Trophoblast cell (in vitro differentiated cells and primary cell): Measurements from ENCODE around the gene CPTP.

Experiments used
- DNase-seq, 2 donors: peaks; one replicate each; pipeline ENCODE4 v3.0.0-alpha.2; 2016
- H2AFZ ChIP-seq: 2 replicates; pipeline ENCODE4 v1.6.1; 2013; ENCODE audit warnings: low read length, moderate library complexity, mild to moderate bottlenecking; ENCODE audit not compliant: insufficient read depth, poor library complexity
- H2AK5ac ChIP-seq: 2 replicates; pipeline ENCODE4 v1.6.1; 2013; ENCODE audit warnings: mild to moderate bottlenecking, low read length
- H2BK120ac ChIP-seq: 2 replicates; pipeline ENCODE4 v1.6.1; 2013; ENCODE audit warnings: low read length, mild to moderate bottlenecking, moderate library complexity; ENCODE audit not compliant: insufficient read depth, poor library complexity
- H2BK12ac ChIP-seq: 2 replicates; pipeline ENCODE4 v1.6.1; 2013; ENCODE audit warnings: mild to moderate bottlenecking, low read length, moderate library complexity
- H2BK5ac ChIP-seq: 2 replicates; pipeline ENCODE4 v1.6.1; 2013; ENCODE audit warnings: low read length, low read depth, moderate library complexity, mild to moderate bottlenecking; ENCODE audit not compliant: poor library complexity
- H3K14ac ChIP-seq: 2 replicates; pipeline ENCODE4 v1.6.1; 2013; ENCODE audit warnings: mild to moderate bottlenecking, low read length
- H3K18ac ChIP-seq: 2 replicates; pipeline ENCODE4 v1.6.1; 2013; ENCODE audit warnings: mild to moderate bottlenecking, low read length
- H3K23ac ChIP-seq: 2 replicates; pipeline ENCODE4 v1.6.1; 2013; ENCODE audit warnings: low read length
- H3K27ac ChIP-seq: 2 replicates; pipeline ENCODE4 v1.5.1; 2013; ENCODE audit warnings: low read depth, mild to moderate bottlenecking, inconsistent platforms, low read length, moderate library complexity
- H3K27me3 ChIP-seq: 2 replicates; pipeline ENCODE4 v1.6.1; 2013; ENCODE audit warnings: inconsistent platforms, mild to moderate bottlenecking, low read length, moderate library complexity; ENCODE audit not compliant: insufficient read depth
- H3K36me3 ChIP-seq, 2 experiments: 1 replicate in 1 of 2; 2 replicates in 1 of 2; pipeline ENCODE4 v1.6.1; 2013; ENCODE audit warnings: low read length in 2 of 2, mild to moderate bottlenecking in 2 of 2, moderate library complexity in 1 of 2; ENCODE audit not compliant: insufficient read depth in 2 of 2, control insufficient read depth in 1 of 2
- H3K4ac ChIP-seq: 2 replicates; pipeline ENCODE4 v1.6.1; 2013; ENCODE audit warnings: low read depth, mild to moderate bottlenecking, low read length, moderate library complexity
- H3K4me1 ChIP-seq, 2 experiments: 1 replicate in 1 of 2; 2 replicates in 1 of 2; pipeline ENCODE4 v1.6.1; 2013; ENCODE audit warnings: low read length in 2 of 2, mild to moderate bottlenecking in 2 of 2, moderate library complexity in 1 of 2; ENCODE audit not compliant: insufficient read depth in 2 of 2, control insufficient read depth in 1 of 2
- H3K4me2 ChIP-seq: 2 replicates; pipeline ENCODE4 v1.6.1; 2013; ENCODE audit warnings: inconsistent platforms, mild to moderate bottlenecking, low read length, moderate library complexity
- H3K4me3 ChIP-seq: 2 replicates; pipeline ENCODE4 v1.5.1; 2013; ENCODE audit warnings: mild to moderate bottlenecking, low read depth, low read length, inconsistent platforms
- H3K79me1 ChIP-seq: one replicate; pipeline ENCODE4 v1.6.1; 2013; ENCODE audit warnings: low read length
- H3K79me2 ChIP-seq: 2 replicates; pipeline ENCODE4 v1.6.1; 2013; ENCODE audit warnings: low read length, mild to moderate bottlenecking; ENCODE audit not compliant: control insufficient read depth, insufficient read depth, poor library complexity
- H3K9ac ChIP-seq: 2 replicates; pipeline ENCODE4 v1.6.1; 2013; ENCODE audit warnings: mild to moderate bottlenecking, low read length
- H3K9me3 ChIP-seq: 2 replicates; pipeline ENCODE4 v1.6.1; 2013; ENCODE audit warnings: low read depth, mild to moderate bottlenecking, control low read depth, inconsistent platforms, low read length; ENCODE audit not compliant: insufficient read depth
- H4K12ac ChIP-seq: 2 replicates; pipeline ENCODE4 v1.6.1; 2013; ENCODE audit warnings: low read depth, mild to moderate bottlenecking, low read length, moderate library complexity
- H4K8ac ChIP-seq: 2 replicates; pipeline ENCODE4 v1.6.1; 2013; ENCODE audit warnings: low read depth, mild to moderate bottlenecking, low read length, moderate library complexity
- H4K91ac ChIP-seq: one replicate; pipeline ENCODE4 v1.6.1; 2013; ENCODE audit warnings: low read depth, mild to moderate bottlenecking, low read length, moderate library complexity
- WGBS: extraction: QIAGEN DNeasy Blood & Tissue Kit; methylation state at CpG from one replicate; pipeline ENCODE4 v1.1.7; 2013; ENCODE audit warnings: missing lambda C conversion rate; ENCODE audit not compliant: insufficient read length, insufficient coverage; ENCODE audit errors: extremely low coverage; 5-methylcytosine and 5-hydroxymethylcytosine counted together

The CPTP gene

GRCh38 chr1:1335283-1335682 is 10.7 kb downstream of the CPTP start:
- Histone ChIP-seq H3K23ac (no peak overlapping the region), H3K4ac (no peak overlapping the region), H3K36me3 (peaks cover 49 to 50% of the 10 kb centered on the region in 2 experiments), H2AFZ (no peak overlapping the region), H4K91ac (no peak overlapping the region), H2BK120ac (no peak overlapping the region), H3K9me3 (peaks cover 7% of the 10 kb centered on the region), H2AK5ac (no peak overlapping the region), H3K79me1 (no peaks in the 10 kb centered on the region), H2BK5ac (no peak overlapping the region), H3K4me3 (no peak overlapping the region), H3K4me1 (no peaks in the 10 kb centered on the region), H3K14ac (no peak overlapping the region), H4K8ac (no peak overlapping the region), H3K27me3 (no peaks in the 10 kb centered on the region), H2BK12ac (no peak overlapping the region), H3K18ac (no peak overlapping the region), H4K12ac (no peak overlapping the region), H3K9ac (no peak overlapping the region), H3K4me2 (no peak overlapping the region), H3K27ac (no peak overlapping the region), H3K79me2 (no peaks in the 10 kb centered on the region)
- DNase-seq, result no peak
- WGBS, result no CpG with 5 or more reads among the region's 16 CpGs

- H2BK120ac ChIP-seq, result no peak overlapping the region
Observed at GRCh38 chr1:1335792-1336248, 11.2 kb downstream of the CPTP start.

GRCh38 chr1:1336446-1336845 is 11.8 kb downstream of the CPTP start:
- Histone ChIP-seq H3K4ac (no peak overlapping the region), H2BK12ac (no peak overlapping the region), H4K8ac (no peak overlapping the region), H3K27me3 (no peaks in the 10 kb centered on the region), H3K79me2 (no peaks in the 10 kb centered on the region), H2AK5ac (no peak overlapping the region), H2BK120ac (no peak overlapping the region), H3K18ac (no peak overlapping the region), H3K14ac (no peak overlapping the region), H3K4me1 (no peaks in the 10 kb centered on the region), H3K36me3 (peaks cover 58 to 61% of the 10 kb centered on the region in 2 experiments), H3K9me3 (peaks cover 17% of the 10 kb centered on the region), H2AFZ (no peak overlapping the region), H2BK5ac (no peak overlapping the region), H3K27ac (no peak overlapping the region), H3K9ac (no peak overlapping the region), H3K4me3 (no peak overlapping the region), H4K91ac (no peak overlapping the region), H3K79me1 (no peaks in the 10 kb centered on the region), H4K12ac (no peak overlapping the region), H3K23ac (no peak overlapping the region), H3K4me2 (no peak overlapping the region)
- DNase-seq, result no peak
- no CpG with 5 or more reads among the region's 26 CpGs for WGBS

More at GRCh38 chr1:1335792-1336248, 11.2 kb downstream of the CPTP start:
- H3K9ac ChIP-seq, result no peak overlapping the region
- H3K4ac ChIP-seq, result no peak overlapping the region
- no peak overlapping the region for H3K14ac ChIP-seq
- no peak overlapping the region for H3K4me3 ChIP-seq
- H3K4me1 ChIP-seq, result no peaks in the 10 kb centered on the region
- no peak overlapping the region for H2AFZ ChIP-seq
- no peaks in the 10 kb centered on the region for H3K27me3 ChIP-seq
- H3K18ac ChIP-seq, result no peak overlapping the region
- DNase-seq, result no peak
- H4K12ac ChIP-seq, result no peak overlapping the region
- no peak overlapping the region for H2AK5ac ChIP-seq
- H3K79me1 ChIP-seq, result no peaks in the 10 kb centered on the region
- no CpG with 5 or more reads among the region's 21 CpGs for WGBS
- H3K79me2 ChIP-seq, result no peaks in the 10 kb centered on the region
- no peak overlapping the region for H3K4me2 ChIP-seq
- H3K36me3 ChIP-seq, result peaks cover 52 to 54% of the 10 kb centered on the region in 2 experiments
- no peak overlapping the region for H4K91ac ChIP-seq
- no peak overlapping the region for H2BK12ac ChIP-seq
- H2BK5ac ChIP-seq, result no peak overlapping the region
- no peak overlapping the region for H3K27ac ChIP-seq
- H3K9me3 ChIP-seq, result peaks cover 11% of the 10 kb centered on the region
- no peak overlapping the region for H3K23ac ChIP-seq
- no peak overlapping the region for H4K8ac ChIP-seq

GRCh38 chr1:1336931-1337792 is 12.6 kb downstream of the CPTP start:
- Histone ChIP-seq H4K91ac (no peak overlapping the region), H3K23ac (no peak overlapping the region), H3K27me3 (no peaks in the 10 kb centered on the region), H3K4me2 (no peak overlapping the region), H2BK5ac (no peak overlapping the region), H2BK12ac (no peak overlapping the region), H3K36me3 (peaks cover 66 to 67% of the 10 kb centered on the region in 2 experiments), H2AK5ac (no peak overlapping the region), H3K18ac (no peak overlapping the region), H3K9me3 (peaks cover 17% of the 10 kb centered on the region), H3K4ac (no peak overlapping the region), H2AFZ (no peak overlapping the region), H3K27ac (no peak overlapping the region), H2BK120ac (no peak overlapping the region), H3K9ac (no peak overlapping the region), H4K8ac (no peak overlapping the region), H3K4me3 (no peak overlapping the region), H3K4me1 (no peaks in the 10 kb centered on the region), H4K12ac (no peak overlapping the region), H3K79me2 (no peaks in the 10 kb centered on the region), H3K79me1 (no peaks in the 10 kb centered on the region), H3K14ac (no peak overlapping the region)
- no CpG with 5 or more reads among the region's 32 CpGs for WGBS
- DNase-seq, result no peak
